ENCODE measurements around the gene SH3PXD2A. TPM values are rescaled to one million over a fixed set of nuclear protein-coding genes. Genes with fewer than 3 reads are reported as not detected.
A peak's percentile ranks its signal among the peaks of the same experiment; 100 is the strongest.

SH3PXD2A gene
- total and polyA plus RNA-seq, 7 donors = 3.0 to 57.7 (median 10.6) TPM

DNA sequence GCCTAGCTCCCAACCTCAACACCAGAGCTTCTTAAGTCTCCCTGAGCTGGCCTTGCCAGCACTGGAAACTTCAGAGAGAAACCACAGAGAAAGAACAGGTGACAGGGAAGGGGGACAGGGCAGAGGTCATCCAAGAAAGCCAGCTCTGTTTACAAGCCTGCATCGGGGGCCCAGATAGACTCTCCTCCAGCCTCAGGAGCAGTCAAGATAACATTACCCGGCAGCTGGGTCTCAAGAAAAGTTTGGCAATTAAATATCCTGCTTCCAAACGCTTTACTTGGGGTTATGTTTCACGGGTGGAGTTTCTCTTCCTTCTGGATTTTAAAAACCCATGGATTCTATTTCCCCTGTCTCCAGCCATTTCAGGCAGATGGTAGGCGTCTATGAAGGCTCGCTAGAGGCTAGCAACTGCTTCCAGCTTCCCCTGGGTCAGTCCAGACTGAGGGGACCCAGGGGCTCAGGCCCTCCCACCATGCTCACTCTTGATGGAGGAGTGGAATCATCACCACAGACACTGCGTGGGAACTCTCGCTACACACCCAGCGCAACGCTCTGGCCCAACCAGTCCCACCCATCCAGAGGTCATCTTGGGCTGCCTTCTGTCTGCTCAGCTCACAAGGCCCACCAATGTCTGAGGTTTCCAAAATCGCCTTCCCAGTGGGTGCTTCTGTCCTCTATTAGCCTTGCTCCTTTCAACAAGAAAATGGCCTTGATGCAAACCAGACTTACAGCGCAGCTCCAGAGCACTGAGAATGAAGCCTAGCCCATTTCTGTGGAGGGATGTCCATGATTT, 48.8 kb downstream of the SH3PXD2A start:
- Histone ChIP-seq H3K27ac (peak overlapping the region; percentile 23), H3K36me3 (ENCODE audit: insufficient read depth in 1 of 2, low read depth in 1 of 2) (no peaks in the 10 kb centered on the region), H3K4me3 (no peak overlapping the region), H3K9me3 (no peaks in the 10 kb centered on the region), H3K27me3 (ENCODE audit: insufficient read depth in 3 of 3, low read length in 2 of 3) (no peaks in the 10 kb centered on the region), H3K4me1 (peaks cover 7% of the 10 kb centered on the region)
- intact Hi-C loops (cut with DNase I) = no loop called here
- 75 to 83% (median 77%) methylated on average over 12 of the region's 12 CpGs for WGBS, 3 donors
- ATAC-seq (peak in 1 of 4 donors; percentile 41), DNase-seq (peak in 1 of 2 donors; percentile 6)
- TF ChIP-seq, protein P1, sequence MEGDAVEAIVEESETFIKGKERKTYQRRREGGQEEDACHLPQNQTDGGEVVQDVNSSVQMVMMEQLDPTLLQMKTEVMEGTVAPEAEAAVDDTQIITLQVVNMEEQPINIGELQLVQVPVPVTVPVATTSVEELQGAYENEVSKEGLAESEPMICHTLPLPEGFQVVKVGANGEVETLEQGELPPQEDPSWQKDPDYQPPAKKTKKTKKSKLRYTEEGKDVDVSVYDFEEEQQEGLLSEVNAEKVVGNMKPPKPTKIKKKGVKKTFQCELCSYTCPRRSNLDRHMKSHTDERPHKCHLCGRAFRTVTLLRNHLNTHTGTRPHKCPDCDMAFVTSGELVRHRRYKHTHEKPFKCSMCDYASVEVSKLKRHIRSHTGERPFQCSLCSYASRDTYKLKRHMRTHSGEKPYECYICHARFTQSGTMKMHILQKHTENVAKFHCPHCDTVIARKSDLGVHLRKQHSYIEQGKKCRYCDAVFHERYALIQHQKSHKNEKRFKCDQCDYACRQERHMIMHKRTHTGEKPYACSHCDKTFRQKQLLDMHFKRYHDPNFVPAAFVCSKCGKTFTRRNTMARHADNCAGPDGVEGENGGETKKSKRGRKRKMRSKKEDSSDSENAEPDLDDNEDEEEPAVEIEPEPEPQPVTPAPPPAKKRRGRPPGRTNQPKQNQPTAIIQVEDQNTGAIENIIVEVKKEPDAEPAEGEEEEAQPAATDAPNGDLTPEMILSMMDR (IDR thresholded peaks at IDR 0.05) = no peak

DNA sequence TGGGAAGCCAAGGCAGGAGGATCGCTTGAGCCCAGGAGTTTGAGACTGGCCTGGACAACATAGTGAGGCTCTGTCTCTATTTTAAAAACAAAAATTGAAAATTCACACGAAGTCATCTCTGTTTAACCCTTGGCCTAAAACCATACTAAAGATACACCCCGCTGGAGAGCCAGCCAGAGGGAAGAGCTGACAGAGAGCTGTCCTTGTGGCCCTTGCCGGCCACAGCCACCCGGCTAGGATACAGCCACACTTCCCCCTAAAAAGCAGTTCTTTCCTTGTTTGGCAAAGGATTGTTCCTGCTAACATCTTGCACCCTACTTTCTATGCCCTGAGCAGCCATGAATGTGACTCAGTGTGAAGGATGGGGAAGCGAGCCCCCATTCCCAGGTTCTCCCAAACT, 49.6 kb downstream of the SH3PXD2A start:
- Histone ChIP-seq H3K9me3 (no peaks in the 10 kb centered on the region), H3K36me3 (ENCODE audit: insufficient read depth in 1 of 2, low read depth in 1 of 2) (peaks cover 0 to 3% of the 10 kb centered on the region in 2 donors), H3K4me1 (peaks cover 7% of the 10 kb centered on the region), H3K4me3 (no peak overlapping the region), H3K27ac (no peak overlapping the region), H3K27me3 (ENCODE audit: insufficient read depth in 3 of 3, low read length in 2 of 3) (no peaks in the 10 kb centered on the region)
- ATAC-seq (no peak), DNase-seq (peak in 1 of 2 donors; percentile 9)
- 91 to 96% (median 93%) methylated on average over 6 of the region's 6 CpGs for WGBS, 3 donors
- intact Hi-C loops (cut with DNase I) = no loop called here
- TF ChIP-seq, protein P1 (IDR thresholded peaks at IDR 0.05) = no peak

DNA sequence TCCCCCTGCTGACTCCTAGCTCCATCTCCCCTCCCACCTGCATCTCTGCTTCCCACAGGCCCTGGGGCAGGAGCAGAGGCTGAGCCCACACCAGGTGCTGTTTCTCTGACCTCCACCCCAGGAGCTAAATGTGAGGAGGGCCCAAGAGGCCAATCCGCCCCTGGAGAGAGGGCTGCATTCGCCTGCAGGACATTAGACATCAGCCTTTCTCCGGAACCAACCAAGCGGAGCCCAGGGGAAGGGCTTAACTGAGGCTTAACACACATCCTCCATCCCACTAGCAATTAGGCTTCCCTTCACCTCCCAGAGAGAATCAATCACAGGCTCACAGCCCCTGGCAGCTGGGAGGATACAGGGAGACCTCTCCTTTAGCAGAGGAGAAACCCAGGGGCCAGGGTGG, 50.5 kb downstream of the SH3PXD2A start:
- Histone ChIP-seq H3K4me3 (no peak overlapping the region), H3K27ac (no peak overlapping the region), H3K36me3 (ENCODE audit: insufficient read depth in 1 of 2, low read depth in 1 of 2) (peaks cover 0 to 12% of the 10 kb centered on the region in 2 donors), H3K9me3 (no peaks in the 10 kb centered on the region), H3K4me1 (peaks cover 7% of the 10 kb centered on the region), H3K27me3 (ENCODE audit: insufficient read depth in 3 of 3, low read length in 2 of 3) (no peaks in the 10 kb centered on the region)
- DNase-seq (no peak), ATAC-seq (no peak)
- intact Hi-C loops (cut with DNase I) = no loop called here
- 92 to 97% (median 96%) methylated on average over 4 of the region's 4 CpGs for WGBS, 3 donors
- TF ChIP-seq, protein P1 (IDR thresholded peaks at IDR 0.05) = no peak

DNA sequence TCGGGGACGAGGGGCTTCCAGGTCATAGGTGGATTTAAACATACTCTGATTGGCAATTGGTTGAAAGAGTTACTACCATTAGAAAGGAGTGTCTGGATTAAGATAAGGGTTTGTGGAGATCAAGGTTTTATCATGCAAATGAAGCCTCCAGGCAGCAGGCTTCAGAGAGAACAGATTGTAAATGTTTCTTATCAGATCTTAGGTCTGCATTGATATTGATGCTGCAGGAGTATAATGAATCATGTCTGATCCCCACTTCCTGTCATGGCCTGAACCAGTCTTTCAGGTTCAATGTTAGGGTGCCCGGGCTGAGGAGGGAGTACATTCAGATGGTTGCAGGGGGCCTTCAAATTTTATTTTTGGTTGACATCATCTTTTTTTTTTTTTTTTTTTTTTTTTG, 51.4 kb downstream of the SH3PXD2A start:
- Histone ChIP-seq H3K27ac (no peak overlapping the region), H3K9me3 (no peaks in the 10 kb centered on the region), H3K4me3 (no peak overlapping the region), H3K4me1 (peaks cover 3% of the 10 kb centered on the region), H3K36me3 (ENCODE audit: insufficient read depth in 1 of 2, low read depth in 1 of 2) (peaks cover 0 to 15% of the 10 kb centered on the region in 2 donors), H3K27me3 (ENCODE audit: insufficient read depth in 3 of 3, low read length in 2 of 3) (no peaks in the 10 kb centered on the region)
- WGBS, 3 donors = 63 to 79% (median 74%) methylated on average over 3 of the region's 3 CpGs
- intact Hi-C loops (cut with DNase I) = no loop called here
- TF ChIP-seq, protein P1 (IDR thresholded peaks at IDR 0.05) = no peak
- DNase-seq = no peak
- no peak for ATAC-seq
